ENCODE data around the gene CD58.
"Not testable (repeated sequence)": the region's sequence is repeated elsewhere in the genome, so short reads cannot be mapped to it uniquely, and the experiment has no call there.

CD58 gene

GRCh38 chr1:116570358-116571214 lies at the start of gene CD58:
TSS of gene CD58 (minus strand) at chr1:116571026. CDS start at chr1:116570972, 54 bp downstream.
- peak; percentile 67 for DNase-seq (ENCODE audit: low spot score)

DNA sequence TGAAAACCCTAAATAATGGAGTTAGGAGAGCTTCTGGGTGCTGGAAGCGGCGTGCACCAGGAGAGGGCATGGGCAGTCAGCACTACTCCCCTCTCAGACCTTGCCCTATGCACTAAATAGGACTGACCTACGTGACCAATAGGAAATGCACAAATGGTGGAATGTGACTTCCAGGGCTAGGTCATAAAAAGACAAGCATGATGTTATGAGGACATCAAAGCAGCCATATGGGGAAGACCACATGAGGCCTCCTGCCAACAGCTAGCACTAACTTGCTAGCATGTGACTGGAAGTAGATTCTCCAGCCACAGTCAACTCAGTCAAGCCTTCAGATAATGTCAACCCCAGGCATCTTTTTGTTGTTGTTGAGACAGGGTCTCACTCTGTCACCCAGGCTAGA lies 49.6 kb upstream of the CD58 start:
- DNase-seq (ENCODE audit: low spot score), result not testable (repeated sequence)

DNA sequence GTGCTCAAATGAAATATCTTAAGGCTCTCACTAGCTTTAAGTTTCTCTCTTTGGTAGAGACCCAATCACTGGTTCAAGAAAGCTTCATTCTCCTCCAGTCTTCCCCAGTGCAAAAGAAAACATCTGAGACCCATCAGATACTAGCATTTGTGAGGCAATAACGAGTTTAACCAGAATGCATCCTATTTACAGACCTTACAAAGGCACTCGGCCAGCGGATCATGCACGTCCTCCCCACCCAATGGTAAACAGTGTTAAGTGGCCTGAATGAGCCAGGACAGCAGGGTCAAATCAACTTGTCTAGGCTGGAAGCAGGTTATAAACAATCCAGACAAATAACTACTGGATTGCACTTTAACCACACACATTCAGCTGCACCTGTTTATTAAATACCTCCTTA lies 48.3 kb upstream of the CD58 start:
- DNase-seq (ENCODE audit: low spot score), result not testable (repeated sequence)

DNA sequence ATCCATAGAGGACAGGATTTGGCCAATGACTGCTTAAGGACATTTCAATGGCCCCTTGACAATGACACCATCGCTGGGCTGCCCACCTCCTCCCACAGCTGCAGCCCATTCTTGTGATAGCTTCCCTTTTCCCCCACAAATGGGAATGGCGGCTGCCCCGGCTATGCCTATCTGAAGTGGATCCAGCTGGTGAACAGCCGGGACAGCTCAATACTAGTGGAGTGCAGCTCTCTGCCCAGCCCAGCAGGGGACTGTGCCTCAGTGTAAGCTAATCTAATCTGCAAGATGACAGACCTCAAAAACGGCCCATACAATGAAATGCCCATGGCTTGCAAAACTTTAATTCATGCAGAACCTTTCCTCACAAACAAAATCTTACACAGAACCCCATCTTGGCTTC lies 47.0 kb upstream of the CD58 start:
- not testable (repeated sequence) for DNase-seq (ENCODE audit: low spot score)

DNA sequence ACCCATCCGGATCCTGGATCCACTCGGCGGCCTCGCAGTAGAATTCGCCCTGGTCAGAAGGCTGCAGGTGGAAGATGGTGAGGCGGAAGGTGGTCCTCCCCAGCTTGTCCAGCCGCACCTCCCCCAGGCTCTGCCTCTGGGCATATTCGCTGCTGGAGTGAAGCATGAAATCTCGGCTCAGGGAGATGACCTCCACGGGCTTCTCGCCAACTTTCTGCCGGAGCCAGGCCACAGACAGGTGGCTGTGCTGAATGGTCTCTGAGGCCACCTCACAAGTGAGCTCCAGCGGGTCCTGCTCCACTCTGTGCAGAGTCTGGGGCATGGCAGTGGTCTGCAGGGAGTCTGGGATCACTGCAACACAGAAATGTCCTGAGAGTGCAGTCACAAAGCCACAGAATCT lies 43.0 kb upstream of the CD58 start:
- DNase-seq (ENCODE audit: low spot score), result not testable (repeated sequence)

DNA sequence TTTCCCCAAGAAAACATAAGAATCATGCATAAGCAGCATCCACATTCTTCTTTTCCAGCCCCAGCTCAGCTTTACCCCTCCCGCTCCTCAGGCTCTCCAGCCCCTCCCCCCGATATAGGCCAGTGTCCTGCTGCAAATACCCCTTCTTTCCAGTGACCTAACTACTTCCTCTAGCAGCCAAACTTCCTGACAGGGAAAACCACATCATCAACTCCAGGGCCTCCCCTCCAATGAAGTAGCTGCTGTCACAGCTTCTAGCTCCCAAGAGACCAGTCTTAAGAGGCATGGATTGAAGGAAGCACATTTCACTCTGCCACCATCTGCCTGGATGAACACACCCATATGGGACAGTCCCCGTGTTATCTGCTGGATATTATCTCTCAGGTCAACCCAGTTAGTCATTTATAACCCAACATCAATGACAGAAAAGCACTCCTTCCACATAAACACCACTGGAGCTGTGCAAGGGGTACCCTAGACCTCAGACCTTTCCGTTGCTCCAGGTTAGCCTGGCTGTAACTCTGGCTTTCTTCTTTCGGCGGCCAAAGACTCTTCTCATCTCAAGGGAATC lies 39.1 kb upstream of the CD58 start:
- DNase-seq (ENCODE audit: low spot score), result not testable (repeated sequence)

- not testable (repeated sequence) for DNase-seq (ENCODE audit: low spot score)
Observed at GRCh38 chr1:116608841-116609240, 38.0 kb upstream of the CD58 start.

- DNase-seq (ENCODE audit: low spot score), result peak; percentile 11
Observed at GRCh38 chr1:116608151-116608550, 37.3 kb upstream of the CD58 start.

DNA sequence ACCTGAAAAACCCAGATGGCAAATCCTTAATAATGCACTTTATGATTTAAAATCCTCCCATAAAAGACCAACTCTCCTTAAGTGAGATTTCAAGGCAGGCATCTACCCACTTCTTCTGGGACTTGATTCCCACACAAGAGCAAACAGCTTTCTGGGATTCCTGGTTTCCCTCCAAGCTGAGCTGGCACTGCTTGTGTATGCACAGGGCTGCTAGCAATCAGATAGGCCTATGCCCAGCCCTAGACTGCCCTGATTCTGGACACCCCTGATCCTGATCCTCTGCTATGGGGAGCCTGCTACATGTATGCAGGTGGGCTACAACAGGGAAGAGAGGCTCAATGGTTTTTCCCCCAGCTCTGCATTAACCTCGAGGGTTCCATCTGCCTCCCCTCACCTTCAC lies 36.6 kb upstream of the CD58 start:
- DNase-seq (ENCODE audit: low spot score), result not testable (repeated sequence)

DNA sequence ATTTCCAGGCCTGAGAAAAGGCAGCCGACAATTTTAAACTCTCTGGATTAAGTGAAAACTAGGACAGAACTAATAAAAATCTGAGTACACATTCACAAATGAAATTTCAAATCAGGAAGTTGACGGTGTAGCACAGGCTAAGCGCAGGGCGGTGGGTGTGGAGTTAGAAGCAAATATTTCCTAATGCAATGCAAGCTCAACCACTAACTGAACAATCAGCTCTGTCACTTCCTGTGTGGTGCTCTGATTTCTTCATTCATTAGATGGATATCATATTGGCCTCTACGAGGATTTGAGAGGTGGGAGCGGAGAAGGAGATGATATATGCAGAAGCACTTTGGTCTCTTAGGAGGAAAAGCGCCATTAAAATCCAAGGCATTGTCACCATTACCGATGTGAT lies 35.2 kb upstream of the CD58 start:
- not testable (repeated sequence) for DNase-seq (ENCODE audit: low spot score)

- DNase-seq (ENCODE audit: low spot score), result no peak
Observed at GRCh38 chr1:116605315-116605714, 34.5 kb upstream of the CD58 start.

DNA sequence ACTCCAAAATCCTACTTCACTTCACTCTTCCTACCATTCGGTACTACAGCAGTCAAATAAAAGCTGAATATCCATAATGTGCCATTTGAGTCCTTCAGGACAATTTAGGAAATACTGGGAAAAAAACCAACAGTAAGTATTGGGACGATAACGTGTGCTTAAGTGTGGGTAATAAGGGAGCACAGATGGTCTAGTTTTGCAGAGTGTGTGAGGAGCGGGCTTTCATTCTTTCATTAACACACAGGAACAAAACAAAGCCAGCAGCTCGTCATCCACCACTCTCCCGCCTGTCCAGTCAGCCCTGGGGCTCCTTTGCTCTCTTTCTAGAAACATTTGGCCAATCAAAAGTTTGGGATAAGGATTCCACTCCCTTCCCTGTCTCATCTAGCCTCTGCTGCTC lies 33.6 kb upstream of the CD58 start:
- DNase-seq (ENCODE audit: low spot score), result not testable (repeated sequence)

GRCh38 chr1:116603646-116604045 lies 32.8 kb upstream of the CD58 start:
- not testable (repeated sequence) for DNase-seq (ENCODE audit: low spot score)

DNA sequence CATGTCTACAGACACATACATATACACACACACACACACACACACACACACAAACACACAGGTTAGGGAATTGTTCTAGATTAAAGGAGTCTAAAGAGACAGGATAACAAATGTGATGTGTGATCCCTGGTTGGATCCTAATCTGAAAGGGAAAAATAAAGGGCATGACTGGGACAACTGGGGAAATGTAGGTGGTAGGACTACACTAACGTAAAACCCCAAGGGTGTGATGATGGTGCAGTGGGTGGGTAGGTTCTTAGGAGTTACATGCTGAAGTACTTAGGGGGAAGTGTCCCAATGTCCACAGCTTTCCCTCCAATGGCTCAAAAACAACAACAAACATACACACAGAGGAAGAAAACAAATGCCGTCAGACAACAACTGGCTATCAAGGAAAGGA lies 28.5 kb upstream of the CD58 start:
- DNase-seq (ENCODE audit: low spot score), result not testable (repeated sequence)

- not testable (repeated sequence) for DNase-seq (ENCODE audit: low spot score)
Observed at GRCh38 chr1:116598420-116599036, 27.7 kb upstream of the CD58 start.

DNA sequence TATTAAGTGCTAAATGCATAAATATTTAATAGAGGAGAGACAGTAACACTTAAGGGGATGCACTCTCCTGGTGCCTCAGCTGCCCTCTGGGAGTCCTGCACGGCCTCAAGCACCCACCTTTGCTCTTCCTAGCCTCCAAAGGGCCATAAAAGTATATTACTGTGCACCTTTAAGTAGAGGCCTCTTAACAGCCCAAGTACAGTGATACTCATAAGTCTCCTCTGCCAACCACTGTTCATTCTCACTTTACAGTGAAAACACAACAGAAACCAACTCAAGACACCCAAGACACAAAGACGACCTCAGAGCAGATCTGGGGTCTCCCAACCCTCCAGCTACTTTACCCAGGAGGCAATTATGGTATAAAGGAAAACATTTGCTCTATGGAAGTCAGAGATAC lies 26.6 kb upstream of the CD58 start:
- not testable (repeated sequence) for DNase-seq (ENCODE audit: low spot score)

- DNase-seq (ENCODE audit: low spot score), result not testable (repeated sequence)
Observed at GRCh38 chr1:116596742-116597307, 26.0 kb upstream of the CD58 start.

GRCh38 chr1:116595946-116596741 lies 25.3 kb upstream of the CD58 start:
- not testable (repeated sequence) for DNase-seq (ENCODE audit: low spot score)

DNA sequence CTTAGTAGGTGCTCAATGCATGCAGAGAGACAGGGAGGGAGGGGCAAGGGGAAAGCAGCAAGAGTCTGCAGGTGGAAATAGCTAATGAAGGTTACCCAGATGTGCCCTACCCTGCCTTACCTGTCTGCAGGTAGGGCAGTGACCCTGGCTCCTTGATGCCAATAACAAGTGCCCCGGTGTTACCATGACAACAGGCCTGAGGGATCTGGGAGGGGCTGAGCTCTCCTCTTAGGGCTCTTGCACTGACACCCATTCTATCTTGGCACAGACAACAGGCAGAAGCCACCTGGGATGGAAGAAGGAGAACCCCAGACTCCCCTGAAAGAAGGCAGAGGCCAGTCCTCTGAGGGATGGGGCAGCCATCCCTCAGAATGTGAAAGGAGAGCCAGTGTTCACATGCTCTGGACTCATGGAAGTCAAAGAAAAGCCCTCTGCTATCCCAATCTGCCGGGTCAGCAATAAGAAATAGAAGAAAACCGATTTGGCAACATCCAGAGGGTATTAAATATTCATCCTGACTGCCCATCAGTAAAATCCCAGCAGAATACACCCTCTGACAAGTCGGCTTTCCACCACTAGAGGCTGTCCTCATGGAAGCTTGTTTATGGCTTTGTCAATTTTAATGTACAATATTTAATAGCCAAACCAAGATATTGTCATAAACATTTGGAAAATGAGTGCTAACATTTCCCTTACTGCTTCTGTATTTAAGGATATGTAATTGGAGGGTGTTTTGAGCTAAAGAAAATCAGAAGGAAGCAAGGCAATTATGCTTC lies 24.4 kb upstream of the CD58 start:
- DNase-seq (ENCODE audit: low spot score), result not testable (repeated sequence)

DNA sequence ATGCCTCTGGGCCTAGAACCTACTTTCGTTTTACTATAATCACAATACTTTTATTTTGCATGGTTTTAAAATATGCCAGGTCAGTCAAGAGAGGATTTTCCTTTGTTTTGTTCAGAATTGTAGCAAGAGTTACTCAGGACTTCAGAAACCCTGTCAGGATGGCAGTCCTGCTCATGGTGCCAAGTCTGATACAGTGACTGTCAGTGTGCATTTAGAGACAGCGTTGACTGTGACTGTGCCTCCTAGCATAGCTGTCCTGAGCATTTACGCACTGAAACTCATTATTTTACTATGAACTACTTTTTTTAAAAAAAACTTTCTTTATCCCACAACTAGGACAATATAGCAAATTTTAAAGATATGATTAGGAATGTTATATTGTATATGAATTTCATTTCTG lies 23.2 kb upstream of the CD58 start:
- not testable (repeated sequence) for DNase-seq (ENCODE audit: low spot score)

GRCh38 chr1:116593401-116593800 lies 22.6 kb upstream of the CD58 start:
- not testable (repeated sequence) for DNase-seq (ENCODE audit: low spot score)

All from COLO829 (cell line).